Keratinocyte (primary cell): ENCODE measurements around the gene SH3D21.

Source experiments
- EZH2 ChIP-seq: IDR thresholded peaks from one replicate; pipeline ENCODE4 v1.6.1; 2012; ENCODE audit warnings: inconsistent platforms, mild to moderate bottlenecking, low read length, moderate library complexity
- TF ChIP-seq, protein P1 (sequence below), 3 experiments: IDR thresholded peaks in 1 of 3; conservative IDR thresholded peaks in 1 of 3; optimal IDR thresholded peaks in 1 of 3; 2 replicates in 2 of 3; 3 replicates in 1 of 3; pipeline versions ENCODE3 to v1.5.1; 2011; ENCODE audit warnings: low read length in 3 of 3, mild to moderate bottlenecking in 3 of 3, moderate library complexity in 2 of 3, control low read depth in 1 of 3, inconsistent platforms in 1 of 3; ENCODE audit not compliant: insufficient read depth in 2 of 3; ENCODE audit errors: extremely low read depth in 1 of 3

GRCh38 chr1:36320291-36320761 is 14.2 kb downstream of the SH3D21 start:
- TF ChIP-seq, protein P1, sequence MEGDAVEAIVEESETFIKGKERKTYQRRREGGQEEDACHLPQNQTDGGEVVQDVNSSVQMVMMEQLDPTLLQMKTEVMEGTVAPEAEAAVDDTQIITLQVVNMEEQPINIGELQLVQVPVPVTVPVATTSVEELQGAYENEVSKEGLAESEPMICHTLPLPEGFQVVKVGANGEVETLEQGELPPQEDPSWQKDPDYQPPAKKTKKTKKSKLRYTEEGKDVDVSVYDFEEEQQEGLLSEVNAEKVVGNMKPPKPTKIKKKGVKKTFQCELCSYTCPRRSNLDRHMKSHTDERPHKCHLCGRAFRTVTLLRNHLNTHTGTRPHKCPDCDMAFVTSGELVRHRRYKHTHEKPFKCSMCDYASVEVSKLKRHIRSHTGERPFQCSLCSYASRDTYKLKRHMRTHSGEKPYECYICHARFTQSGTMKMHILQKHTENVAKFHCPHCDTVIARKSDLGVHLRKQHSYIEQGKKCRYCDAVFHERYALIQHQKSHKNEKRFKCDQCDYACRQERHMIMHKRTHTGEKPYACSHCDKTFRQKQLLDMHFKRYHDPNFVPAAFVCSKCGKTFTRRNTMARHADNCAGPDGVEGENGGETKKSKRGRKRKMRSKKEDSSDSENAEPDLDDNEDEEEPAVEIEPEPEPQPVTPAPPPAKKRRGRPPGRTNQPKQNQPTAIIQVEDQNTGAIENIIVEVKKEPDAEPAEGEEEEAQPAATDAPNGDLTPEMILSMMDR (optimal IDR thresholded peaks at IDR 0.05 in 1 of 3, IDR thresholded peaks at IDR 0.05 in 1 of 3, conservative IDR thresholded peaks at IDR 0.05 in 1 of 3; ENCODE audit: extremely low read depth in 1 of 3, insufficient read depth in 2 of 3, low read length in 3 of 3) = no peak
- TF ChIP-seq EZH2 = no peak
